Activated T-helper 1 cell treated with anti-CD3 and anti-CD28 coated beads, Interleukin-2, amount 50 U/mL, for 16 hours (primary cell): ENCODE measurements around the gene BANK1.

Source experiments
- DNase-seq, 2 donors: peaks; one replicate each; pipeline ENCODE4 v3.0.0-alpha.2; 2020; ENCODE audit warnings: low read depth in 1 of 2, low spot score in 1 of 2

The BANK1 gene, protein sequence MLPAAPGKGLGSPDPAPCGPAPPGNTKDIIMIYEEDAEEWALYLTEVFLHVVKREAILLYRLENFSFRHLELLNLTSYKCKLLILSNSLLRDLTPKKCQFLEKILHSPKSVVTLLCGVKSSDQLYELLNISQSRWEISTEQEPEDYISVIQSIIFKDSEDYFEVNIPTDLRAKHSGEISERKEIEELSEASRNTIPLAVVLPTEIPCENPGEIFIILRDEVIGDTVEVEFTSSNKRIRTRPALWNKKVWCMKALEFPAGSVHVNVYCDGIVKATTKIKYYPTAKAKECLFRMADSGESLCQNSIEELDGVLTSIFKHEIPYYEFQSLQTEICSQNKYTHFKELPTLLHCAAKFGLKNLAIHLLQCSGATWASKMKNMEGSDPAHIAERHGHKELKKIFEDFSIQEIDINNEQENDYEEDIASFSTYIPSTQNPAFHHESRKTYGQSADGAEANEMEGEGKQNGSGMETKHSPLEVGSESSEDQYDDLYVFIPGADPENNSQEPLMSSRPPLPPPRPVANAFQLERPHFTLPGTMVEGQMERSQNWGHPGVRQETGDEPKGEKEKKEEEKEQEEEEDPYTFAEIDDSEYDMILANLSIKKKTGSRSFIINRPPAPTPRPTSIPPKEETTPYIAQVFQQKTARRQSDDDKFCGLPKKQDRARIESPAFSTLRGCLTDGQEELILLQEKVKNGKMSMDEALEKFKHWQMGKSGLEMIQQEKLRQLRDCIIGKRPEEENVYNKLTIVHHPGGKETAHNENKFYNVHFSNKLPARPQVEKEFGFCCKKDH

DNA sequence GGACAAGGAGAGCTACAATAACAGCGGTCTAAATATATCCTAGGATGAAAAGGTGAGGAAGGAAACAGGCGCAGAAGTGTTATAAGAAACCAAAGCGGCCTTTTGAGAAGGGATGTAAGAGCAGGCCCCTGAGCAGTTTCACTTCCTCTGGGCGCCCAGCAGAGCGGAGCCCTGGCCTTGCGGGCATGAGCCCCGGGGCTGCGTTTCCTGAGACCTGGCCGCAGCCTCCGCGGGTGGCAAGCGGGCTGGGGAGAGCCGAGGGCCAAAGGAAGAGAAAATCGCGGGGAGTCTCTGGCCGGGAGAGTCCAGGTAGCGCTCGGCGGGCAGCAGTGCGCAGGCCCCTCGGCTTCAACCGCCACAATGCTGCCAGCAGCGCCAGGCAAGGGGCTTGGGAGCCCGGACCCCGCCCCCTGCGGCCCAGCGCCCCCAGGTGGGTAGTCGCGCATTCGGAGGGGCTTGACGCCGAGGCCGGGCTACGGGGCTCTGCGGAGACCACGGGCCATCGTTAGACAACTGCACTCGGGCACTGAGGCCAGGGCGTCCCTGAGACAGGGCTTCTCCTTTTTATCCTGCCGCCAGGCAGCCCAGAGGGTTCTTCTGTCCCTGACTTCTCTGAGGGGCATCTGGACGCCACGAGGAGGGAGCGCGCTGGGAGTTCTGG lies at the start of gene BANK1:
Gene BANK1, plus strand, starts transcription at position 210 of the 661 bp plus-strand sequence. Its CDS starts 151 bp downstream, at position 361.
- no peak for DNase-seq

DNA sequence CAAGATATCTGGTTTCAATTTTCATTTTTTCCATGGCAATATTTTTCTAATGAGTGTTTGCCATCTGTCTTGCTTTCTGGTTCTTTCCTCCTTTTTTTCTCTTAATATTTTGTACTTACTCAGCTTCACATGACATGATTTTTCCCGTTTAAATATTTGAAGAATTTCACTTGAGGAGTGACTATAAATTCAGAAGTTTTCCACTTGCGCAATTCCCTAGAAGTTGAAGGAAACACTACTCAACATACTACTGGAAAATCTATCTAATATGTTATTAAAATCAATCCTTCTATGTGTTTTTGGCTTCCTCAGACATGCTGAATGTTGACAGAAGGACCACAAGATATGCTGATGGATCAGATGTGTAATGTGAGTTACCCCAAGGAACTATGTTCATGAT lies 36.8 kb upstream of the BANK1 start:
- no peak for DNase-seq

DNA sequence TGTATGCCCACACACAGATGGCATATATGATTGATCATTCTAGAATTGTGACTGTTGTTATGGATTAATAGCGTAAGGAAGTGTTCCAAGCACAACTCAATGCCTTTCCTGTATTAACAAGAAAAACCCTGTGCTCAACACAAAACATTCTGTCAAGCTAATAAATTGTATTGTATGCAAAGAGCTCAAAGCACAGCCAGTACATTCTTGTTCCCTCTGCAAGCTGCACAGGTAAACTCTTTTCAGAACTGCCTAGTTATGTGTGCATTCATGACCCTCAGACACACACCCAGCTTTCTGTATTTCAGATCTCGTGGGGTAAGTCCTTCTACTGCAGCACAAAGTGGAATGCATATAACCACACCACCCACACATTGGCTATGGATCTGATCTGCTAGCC lies 34.3 kb upstream of the BANK1 start:
- no peak for DNase-seq

DNA sequence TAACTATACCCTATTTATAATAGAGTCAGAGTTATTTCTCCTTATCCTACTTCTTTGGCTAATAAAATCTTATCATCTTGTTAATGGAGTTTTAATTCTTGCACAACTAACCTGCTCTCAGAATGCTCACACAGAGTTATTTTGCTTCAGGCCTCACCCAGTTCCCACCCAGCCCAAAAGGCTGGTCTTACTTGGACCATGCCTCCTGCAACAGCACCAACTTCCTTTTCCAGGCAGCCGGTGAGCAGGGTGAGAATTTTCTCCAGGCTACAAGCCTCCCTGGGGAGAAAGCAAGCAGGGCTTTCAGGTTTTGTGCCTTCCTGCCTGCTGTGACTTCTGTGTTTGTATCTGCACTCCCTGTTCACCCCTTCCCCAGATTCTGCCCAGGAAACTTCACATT lies 29.1 kb upstream of the BANK1 start:
- no peak for DNase-seq

DNA sequence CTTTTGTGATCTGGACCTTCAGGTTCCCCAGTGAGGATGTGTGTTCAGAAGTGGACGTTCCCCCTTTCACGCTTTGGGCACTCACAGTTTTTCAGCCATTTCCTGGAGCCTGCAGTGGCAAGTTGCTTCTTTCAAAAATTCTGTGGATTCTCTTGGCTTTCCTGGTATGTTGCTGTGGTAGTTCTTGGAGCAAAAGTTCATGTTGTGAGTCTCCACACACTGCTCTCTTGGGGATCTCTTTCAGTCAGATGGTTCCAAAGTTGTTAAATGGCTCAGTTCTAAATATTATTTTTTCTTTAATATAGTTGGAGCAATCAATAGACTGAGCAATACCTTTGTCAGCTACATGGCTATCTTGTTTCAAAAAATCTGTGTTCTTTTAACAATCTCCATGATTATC lies 28.5 kb upstream of the BANK1 start:
- no peak for DNase-seq

DNA sequence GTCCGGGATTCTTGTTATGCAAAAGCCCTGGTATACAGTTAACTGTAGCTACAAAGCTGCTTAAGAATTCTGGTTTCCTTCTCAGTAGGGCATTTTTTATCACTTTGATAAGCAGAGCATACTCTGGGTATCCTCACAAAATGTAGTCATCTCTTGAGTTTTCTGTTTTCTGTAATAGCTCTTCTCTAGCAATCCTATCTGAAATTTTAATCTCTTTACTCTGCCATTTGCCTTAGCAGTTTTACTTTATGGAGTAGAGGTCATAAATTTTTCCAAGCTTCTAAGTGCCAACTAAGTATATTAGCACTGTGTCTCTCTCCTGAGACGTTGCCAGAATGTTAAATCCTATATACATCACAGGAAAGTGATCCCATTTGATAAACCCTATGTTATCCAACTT lies 28.0 kb upstream of the BANK1 start:
- no peak for DNase-seq

DNA sequence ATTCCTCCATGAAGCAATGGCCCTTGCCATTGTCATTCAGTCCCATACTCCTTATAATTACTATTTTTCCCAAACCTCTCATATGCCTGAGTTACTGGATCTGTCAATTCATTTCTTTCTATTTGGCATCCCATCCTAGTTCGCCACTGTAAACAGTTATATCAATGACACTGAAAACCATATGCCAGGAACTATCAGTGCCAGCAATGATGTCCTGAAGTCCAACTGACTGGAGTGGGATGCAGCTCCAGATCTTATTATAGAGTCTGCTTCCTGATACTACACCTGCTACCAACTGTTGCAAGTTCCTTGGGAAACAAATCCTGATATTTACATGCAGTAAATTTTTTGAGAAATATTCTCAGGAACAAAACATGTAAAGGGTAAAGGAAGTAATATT lies 27.0 kb upstream of the BANK1 start:
- no peak for DNase-seq

DNA sequence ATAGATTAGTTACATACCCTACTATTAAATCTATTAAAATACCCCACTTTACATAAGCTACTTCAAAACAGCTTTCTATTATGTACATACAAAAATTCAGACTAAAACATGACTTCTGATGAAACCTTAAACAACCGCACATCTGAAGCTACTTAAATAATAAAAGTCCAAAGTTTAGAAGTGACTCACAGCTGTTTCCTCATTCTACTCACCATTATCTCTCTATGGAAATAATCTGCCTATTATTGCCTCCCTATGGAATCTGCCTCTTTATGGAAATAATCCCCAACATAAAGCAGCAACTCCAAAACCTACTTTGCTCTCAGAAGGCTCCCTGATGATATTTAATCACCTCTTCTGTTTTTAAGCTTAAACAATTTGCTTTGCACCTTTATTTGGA lies 15.7 kb upstream of the BANK1 start:
- no peak for DNase-seq

DNA sequence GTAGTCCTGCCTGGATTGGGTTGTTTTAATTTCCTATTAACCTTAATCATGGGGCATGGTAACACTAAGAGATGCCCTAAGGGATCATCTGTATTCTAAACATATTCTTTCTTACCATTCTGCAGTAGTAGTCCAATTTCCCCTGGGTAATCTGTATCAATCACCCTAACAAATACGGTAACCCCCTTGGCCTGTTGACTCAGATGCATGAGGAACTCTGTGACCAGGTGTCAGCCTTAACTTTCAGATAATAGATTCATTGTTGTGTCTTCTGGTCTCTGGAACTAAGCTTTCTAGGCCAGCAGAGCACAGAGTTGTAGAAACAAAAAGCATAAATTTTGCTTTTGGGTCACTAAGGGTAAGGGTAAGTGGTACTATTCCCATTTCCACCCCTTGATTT lies 13.1 kb upstream of the BANK1 start:
- DNase-seq, result no peak

DNA sequence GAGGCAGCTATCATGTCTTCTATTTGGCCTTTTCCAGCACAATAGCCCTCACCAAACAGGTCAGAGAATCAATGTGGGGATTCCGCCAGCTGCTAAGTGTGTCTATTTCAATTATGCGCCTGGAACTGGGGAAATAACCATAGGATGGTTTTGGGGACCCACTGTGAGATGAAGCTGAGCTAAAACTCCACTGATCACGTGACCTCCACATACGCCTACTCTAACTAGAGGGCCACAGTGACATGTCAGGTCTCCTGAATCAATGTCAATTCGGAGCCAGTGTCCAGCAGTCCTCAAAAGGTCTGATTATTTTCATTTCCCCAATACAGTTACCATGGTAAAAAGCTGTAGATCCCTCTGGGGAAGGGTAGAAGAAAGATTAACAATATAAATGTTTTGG lies 10.2 kb upstream of the BANK1 start:
- no peak for DNase-seq

DNA sequence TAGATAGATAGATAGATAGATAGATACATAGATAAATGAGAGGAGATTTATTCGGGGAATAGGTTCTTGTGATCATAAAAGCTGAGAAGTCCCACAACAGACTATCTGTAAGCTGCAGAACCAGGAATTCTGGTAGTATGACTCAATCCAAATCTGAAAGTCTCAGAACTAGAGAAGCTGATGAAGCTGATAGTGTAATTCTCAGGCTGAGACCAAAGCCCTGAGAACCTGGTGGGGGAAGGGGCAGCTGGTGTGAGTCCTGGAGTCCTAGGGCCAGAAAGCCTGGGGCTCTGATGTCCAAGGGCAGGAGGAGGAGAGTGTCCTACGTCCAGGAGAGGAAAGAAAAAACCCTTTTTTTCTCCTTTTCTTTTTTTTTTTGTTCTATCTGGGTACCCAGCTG lies 8.0 kb upstream of the BANK1 start:
- DNase-seq, result no peak

DNA sequence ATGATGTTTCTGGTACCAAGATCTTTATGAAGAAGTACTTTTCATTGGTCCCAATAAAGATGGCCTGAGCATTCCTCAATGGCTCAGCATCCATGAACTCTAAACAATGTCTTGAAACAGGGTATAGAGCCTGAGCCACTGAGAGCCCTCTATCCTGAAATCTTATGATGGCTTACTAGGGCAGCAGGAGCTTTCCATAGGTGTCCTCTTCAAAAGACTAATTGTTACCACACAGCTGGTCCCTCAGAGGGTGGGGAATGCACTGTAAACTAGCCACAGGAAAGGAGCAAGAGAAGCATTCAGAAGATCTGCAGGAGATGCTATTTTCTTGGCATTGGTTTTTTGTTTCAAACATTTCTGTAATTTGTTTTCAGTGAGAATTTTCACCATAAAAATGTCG lies 5.6 kb upstream of the BANK1 start:
- no peak for DNase-seq

DNA sequence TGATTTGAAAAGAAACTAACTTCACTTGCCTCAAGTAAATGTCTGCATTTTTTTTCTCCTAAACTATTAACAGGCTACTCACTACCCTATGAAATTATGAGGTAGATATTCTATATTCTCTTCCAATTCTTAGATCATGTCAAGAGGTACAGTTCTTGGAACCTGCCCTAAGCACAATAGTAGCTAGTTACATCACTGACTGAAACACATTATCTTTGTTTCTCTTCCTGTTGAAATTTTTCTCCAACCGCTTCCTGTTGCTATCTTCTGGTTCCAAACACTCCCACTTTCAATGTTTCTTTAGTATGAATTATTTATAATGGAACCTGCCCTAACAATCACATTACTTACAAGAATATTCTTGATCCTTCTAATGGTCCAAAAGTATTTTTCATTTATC lies 5.0 kb upstream of the BANK1 start:
- DNase-seq, result no peak

DNA sequence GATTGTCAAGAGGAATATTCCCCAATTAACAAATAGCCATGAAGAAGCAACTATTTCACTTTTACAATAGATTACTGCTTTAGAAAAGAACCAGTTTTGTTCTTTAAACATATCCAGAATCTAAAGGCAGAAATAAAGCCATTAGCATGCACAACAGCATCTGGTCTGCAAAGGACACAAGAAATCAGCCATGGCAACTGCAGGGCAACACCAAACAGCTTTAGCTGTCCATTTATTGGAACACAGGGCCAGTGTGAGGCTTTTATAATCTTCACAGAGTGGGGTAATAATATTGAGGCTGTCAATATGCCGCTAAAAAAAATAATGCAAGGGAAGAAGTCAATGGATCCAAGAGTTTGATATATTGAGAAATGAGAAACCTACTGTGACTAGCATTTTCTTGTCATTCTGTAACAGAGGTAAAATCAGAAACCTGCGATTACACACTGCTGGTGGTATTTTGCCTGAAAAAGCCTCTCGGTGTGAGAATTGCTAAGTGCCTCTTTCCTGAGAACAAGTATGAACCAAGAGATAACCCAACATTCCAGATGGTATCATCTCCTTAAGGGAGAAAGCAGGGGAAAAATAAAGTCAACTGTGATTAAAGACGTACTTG lies 2.7 kb upstream of the BANK1 start:
- no peak for DNase-seq

DNA sequence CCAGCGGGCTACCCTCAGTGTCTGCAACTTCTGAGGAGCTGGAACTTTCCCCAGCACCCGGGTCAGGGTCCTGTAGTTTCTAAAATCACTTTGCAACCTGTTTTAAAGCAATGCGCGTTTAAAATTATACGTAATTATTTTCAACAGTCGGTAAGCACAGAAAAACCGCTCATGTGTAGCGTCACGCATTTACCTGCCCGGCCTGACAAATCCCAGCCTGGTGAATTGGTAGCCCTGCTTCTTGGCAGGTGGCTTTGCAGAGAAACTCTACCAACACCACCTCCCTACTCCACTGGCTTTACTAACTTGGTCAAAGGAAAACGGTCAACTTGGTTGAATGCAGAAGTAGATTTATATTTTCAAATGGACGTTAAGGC lies 640 bp downstream of the BANK1 start:
- no peak for DNase-seq

DNA sequence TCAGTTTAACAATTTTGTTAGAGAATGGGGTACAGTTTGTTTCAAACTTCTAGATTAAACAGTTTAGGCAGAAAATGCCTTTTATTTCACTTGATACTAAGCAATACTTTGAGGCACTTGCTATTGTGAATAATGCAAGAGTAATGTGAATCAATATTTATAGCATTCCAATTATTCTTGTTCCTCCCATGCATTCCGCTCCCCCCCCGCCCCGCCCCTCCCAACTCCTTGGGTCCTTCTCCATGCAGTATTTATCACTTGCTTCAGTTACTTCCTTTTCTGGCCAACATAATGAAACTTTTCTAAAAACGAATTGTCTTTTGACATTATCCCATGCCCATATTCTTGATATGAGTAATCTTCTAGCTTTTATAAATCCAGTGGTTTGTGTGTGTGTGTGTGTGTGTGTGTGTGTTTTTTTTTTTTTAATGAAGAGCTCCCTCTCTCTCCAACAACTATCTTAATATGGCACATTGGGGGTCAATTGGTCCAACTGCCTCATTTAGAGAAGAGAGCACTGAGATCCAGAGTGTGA lies 1.6 kb downstream of the BANK1 start:
- no peak for DNase-seq

DNA sequence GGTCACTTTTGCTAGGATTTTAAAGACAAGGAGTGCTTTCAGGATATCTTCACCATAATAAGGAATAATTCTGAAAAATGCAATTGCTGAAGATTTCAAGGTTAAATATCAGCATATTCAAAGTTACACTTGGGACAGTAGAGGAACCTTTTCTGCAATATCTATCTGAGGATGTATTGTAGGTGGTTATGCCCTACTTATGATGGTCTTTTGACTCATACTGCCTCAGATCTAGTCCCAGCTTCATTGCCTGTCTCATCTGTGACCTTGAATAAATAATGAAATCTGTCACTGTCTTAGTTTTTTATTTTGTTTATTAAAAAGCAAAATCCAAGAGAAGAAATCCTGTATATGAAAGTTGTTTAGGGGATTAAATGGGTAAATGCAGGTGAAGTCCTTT lies 2.9 kb downstream of the BANK1 start:
- no peak for DNase-seq

DNA sequence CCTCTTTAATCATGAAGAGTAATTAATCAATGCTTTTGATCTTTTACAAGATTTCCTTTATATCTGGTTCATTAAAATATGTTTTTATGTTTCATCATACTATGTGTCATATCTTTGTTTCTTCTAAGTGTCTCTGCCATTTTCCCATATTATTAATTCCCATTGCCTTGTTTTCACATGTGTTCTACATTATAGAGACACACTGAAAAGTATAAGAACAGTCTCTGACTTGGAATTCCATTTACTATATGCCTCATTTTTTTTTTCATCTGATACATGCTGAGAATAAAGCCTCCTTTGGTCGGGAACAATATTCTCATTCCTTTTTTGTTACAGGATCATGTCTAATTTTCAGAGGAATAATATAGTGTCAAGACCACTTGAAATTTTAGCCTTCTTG lies 4.3 kb downstream of the BANK1 start:
- no peak for DNase-seq

DNA sequence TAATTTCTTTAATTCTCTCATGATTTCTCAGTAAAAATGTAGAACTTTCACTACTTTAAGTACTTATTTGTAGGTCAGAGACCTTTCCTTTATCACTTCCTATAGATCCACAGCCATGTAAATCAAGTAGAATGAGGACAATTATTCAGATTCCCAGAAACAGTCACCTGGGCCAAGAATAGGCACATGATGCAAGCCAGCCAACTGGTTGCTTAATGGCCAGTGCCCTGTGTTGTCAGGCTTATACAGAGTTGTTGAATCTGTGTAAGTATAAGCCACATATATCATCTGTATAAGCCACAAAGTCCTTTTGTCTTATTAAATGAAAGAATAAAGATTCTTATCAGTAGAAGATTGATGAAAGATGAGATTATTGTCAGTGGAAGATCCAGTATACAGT lies 5.2 kb downstream of the BANK1 start:
- DNase-seq, result no peak

DNA sequence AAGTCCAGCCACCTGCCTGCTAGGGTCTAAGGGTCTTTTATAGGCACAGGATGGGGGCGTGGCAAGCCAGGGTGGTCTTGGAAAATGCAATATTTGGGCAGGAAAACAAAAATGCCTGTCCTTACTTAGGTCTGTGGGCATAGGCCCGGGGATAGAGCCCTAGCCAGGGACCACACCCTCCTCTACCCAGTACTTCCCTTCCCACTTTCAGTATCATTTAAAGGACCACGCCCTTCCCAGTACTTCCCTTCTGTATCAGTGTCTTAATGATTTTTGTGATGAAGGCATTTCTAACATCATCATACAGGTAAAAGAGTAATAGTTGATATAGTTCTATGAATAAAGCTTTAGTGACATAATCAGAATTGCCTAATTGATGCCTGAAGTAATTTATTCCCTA lies 11.4 kb downstream of the BANK1 start:
- DNase-seq, result no peak

DNA sequence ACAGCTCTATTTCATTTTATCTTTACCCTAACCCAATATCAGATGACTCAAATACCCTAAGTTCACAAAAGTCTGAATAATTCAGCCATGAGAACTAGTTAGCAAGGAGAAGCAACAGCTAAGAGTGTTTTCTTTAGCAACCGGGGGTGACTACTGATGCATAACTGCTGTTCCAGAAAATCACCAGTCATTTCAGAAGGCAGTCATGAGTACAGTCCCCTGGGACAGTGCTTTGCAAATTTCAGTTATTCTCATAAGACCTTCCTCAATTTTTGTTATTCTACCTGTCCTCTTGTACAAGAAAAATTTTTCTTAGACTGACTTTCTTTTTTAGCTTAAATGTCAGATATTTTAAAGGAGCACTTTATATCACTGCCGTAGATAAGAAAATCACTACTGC lies 16.4 kb downstream of the BANK1 start:
- DNase-seq, result no peak

DNA sequence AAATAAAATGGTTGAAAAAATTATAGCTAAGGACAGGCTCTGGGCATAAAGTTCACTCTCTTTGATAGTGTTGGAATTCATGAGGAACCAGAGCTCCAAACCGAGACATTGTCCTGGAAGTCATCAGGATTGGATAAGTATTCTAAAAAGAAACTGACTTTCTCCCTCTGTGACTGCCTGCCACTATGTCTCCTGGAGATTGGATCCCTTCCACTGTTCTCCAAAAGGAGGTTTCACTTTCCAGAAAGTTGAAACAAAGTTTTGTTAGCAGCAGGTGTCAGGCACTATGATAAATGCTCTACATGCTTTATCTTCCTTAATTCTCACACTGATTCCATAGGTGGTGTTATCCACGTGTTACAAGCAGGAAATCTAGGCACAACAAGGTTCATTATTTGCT lies 16.8 kb downstream of the BANK1 start:
- DNase-seq, result no peak
